HCT116 (cell line): ENCODE results near the gene ELOF1. TPM values are rescaled to one million over a fixed set of nuclear protein-coding genes. Genes with fewer than 3 reads are reported as not detected.

Experiments used
- ATAC-seq: fragments of 200-7000 bp; cut with Tn5 transposase; 2 replicates; pipeline ENCODE4 v1.9.1; 2020; ENCODE audit warnings: mild to moderate bottlenecking, moderate library complexity
- BruUV-seq: library from RNA; stranded (reverse); fragments of 400-500 nt; replicated peaks from 2 replicates; lab custom pipeline; 2021; lab: Mats Ljungman, UMichigan
- CTCF ChIA-PET: fragments of 300-600 bp; sonication (Branson Sonifier 250); formaldehyde crosslinking; loops from one replicate; lab custom pipeline; 2021; ENCODE audit warnings: antibody characterized with exemption; lab: Charles Lee
- POLR2A ChIA-PET: fragments of 300-600, 350-600 bp; sonication (Branson Sonifier 250); formaldehyde crosslinking; loops from one replicate; lab custom pipeline; 2021; ENCODE audit warnings: antibody characterized with exemption; lab: Charles Lee
- RAD21 ChIA-PET, 2 experiments: fragments of 300-600 bp; sonication (Branson Sonifier 250); formaldehyde crosslinking; loops; one replicate each; lab custom pipeline; 2023; ENCODE audit warnings: low total read pairs in 2 of 2; ENCODE audit not compliant: uncharacterized antibody in 2 of 2, unreplicated experiment in 2 of 2, low non-redundant PET in 1 of 2; lab: Charles Lee
- DNase-seq: peaks from one replicate; pipeline ENCODE4 v3.0.0-alpha.2; 2010; ENCODE audit warnings: low read depth, low spot score
- H2AFZ ChIP-seq: fragments of 200-600 bp; shearing (Covaris generic), sonication (generic); 2 replicates; pipeline ENCODE4 v1.6.1; 2017; ENCODE audit warnings: low read depth, mixed run types, mixed read lengths, antibody characterized with exemption, low read length; ENCODE audit not compliant: poor library complexity, severe bottlenecking
- H3K27ac ChIP-seq: 2 replicates; pipeline ENCODE4 v1.5.1; 2012; ENCODE audit warnings: low read depth, low read length
- H3K27me3 ChIP-seq: fragments of 200-600 bp; sonication (generic); 2 replicates; pipeline ENCODE4 v1.6.1; 2016; ENCODE audit warnings: mixed run types, low read length, mixed read lengths; ENCODE audit not compliant: insufficient read depth
- H3K36me3 ChIP-seq, 2 experiments: fragments of 200-500 bp in 1 of 2; fragments of 200-600 bp in 1 of 2; sonication (Bioruptor generic) in 1 of 2; sonication (generic) in 1 of 2; 2 replicates each; pipeline versions ENCODE4 v1.5.1 to v1.6.1; 2014 to 2016; ENCODE audit warnings: low read length in 2 of 2, inconsistent platforms in 1 of 2, mixed read lengths in 1 of 2, mixed run types in 1 of 2; ENCODE audit not compliant: insufficient read depth in 2 of 2, control insufficient read depth in 1 of 2
- H3K4me1 ChIP-seq, 2 experiments: fragments of 200-600 bp in 1 of 2; sonication (generic) in 1 of 2; 2 replicates each; pipeline versions ENCODE4 v1.5.1 to v1.6.1; 2012 to 2017; ENCODE audit warnings: low read length in 2 of 2, inconsistent platforms in 1 of 2, mild to moderate bottlenecking in 1 of 2, mixed read lengths in 1 of 2, mixed run types in 1 of 2, moderate library complexity in 1 of 2; ENCODE audit not compliant: insufficient read depth in 2 of 2, control insufficient read depth in 1 of 2
- H3K4me2 ChIP-seq: fragments of 200-600 bp; sonication (generic); 2 replicates; pipeline ENCODE4 v1.6.1; 2017; ENCODE audit warnings: mixed run types, low read length, mixed read lengths
- H3K4me3 ChIP-seq, 2 experiments: fragments of 200-600 bp in 1 of 2; sonication (generic) in 1 of 2; replicated peaks in 1 of 2; 2 replicates each; pipeline ENCODE4 v1.5.1; 2011 to 2016; ENCODE audit warnings: low read length in 2 of 2, control low read depth in 1 of 2, low read depth in 1 of 2, mild to moderate bottlenecking in 1 of 2, mixed read lengths in 1 of 2, mixed run types in 1 of 2
- H3K79me2 ChIP-seq: fragments of 200-600 bp; sonication (generic); 2 replicates; pipeline ENCODE4 v1.6.1; 2017; ENCODE audit warnings: mild to moderate bottlenecking, mixed run types, low read length, moderate library complexity, mixed read lengths; ENCODE audit not compliant: insufficient read depth
- H3K9ac ChIP-seq: fragments of 200-600 bp; sonication (generic); 2 replicates; pipeline ENCODE4 v1.6.1; 2016; ENCODE audit warnings: low read length, mixed read lengths
- H3K9me2 ChIP-seq: fragments of 200-600 bp; sonication (generic), shearing (Covaris generic); 2 replicates; pipeline ENCODE4 v1.6.1; 2017; ENCODE audit warnings: mixed run types, mild to moderate bottlenecking, moderate library complexity; ENCODE audit not compliant: insufficient read depth
- H3K9me3 ChIP-seq, 2 experiments: fragments of 200-500 bp in 1 of 2; fragments of 200-600 bp in 1 of 2; sonication (Bioruptor generic) in 1 of 2; sonication (generic) in 1 of 2; 2 replicates each; pipeline ENCODE4 v1.6.1; 2014 to 2017; ENCODE audit warnings: low read length in 2 of 2, mixed read lengths in 2 of 2, inconsistent platforms in 1 of 2, low read depth in 1 of 2, mild to moderate bottlenecking in 1 of 2, mixed run types in 1 of 2, moderate library complexity in 1 of 2; ENCODE audit not compliant: control insufficient read depth in 1 of 2, insufficient read depth in 1 of 2
- H4K20me1 ChIP-seq: fragments of 200-600 bp; sonication (generic), shearing (Covaris generic); 2 replicates; pipeline ENCODE4 v1.6.1; 2017; ENCODE audit warnings: mixed run types, mild to moderate bottlenecking, moderate library complexity; ENCODE audit not compliant: insufficient read depth
- CEBPB ChIP-seq: IDR thresholded peaks from 2 replicates; pipeline ENCODE4 v1.6.1; 2012; ENCODE audit warnings: low read depth
- CTCF ChIP-seq, 3 experiments: fragments of 200-600 bp in 1 of 3; sonication (generic) in 1 of 3; IDR thresholded peaks in 2 of 3; conservative IDR thresholded peaks in 1 of 3; 2 replicates each; pipeline ENCODE4 v1.5.1; 2012 to 2017; ENCODE audit warnings: low read depth in 2 of 3, low read length in 2 of 3, antibody characterized with exemption in 1 of 3, borderline replicate concordance in 1 of 3, control low read depth in 1 of 3, mild to moderate bottlenecking in 1 of 3, mixed read lengths in 1 of 3, mixed run types in 1 of 3, moderate library complexity in 1 of 3; ENCODE audit not compliant: insufficient read depth in 1 of 3
- EZH2 ChIP-seq: fragments of 200-600 bp; sonication (generic); IDR thresholded peaks from 2 replicates; pipeline ENCODE4 v1.6.1; 2017; ENCODE audit warnings: antibody characterized with exemption, mixed run types
- JUND ChIP-seq: IDR thresholded peaks from 2 replicates; pipeline ENCODE4 v1.6.1; 2012
- MAX ChIP-seq: IDR thresholded peaks from 2 replicates; pipeline ENCODE4 v1.6.1; 2012
- RAD21 ChIP-seq: IDR thresholded peaks from 2 replicates; pipeline ENCODE4 v1.6.1; 2012; ENCODE audit warnings: low read depth, mild to moderate bottlenecking
- REST ChIP-seq: IDR thresholded peaks from 2 replicates; pipeline ENCODE4 v1.6.1; 2012; ENCODE audit warnings: low read depth
- ZFX ChIP-seq: fragments of 450-650 bp; IDR thresholded peaks from 2 replicates; pipeline ENCODE4 v1.6.1; 2017
- intact Hi-C: fragments of 100-400 bp; cut with micrococcal nuclease; formaldehyde crosslinking; loops from 2 replicates; pipeline ENCODE4 v1.10.0; 2022
- total RNA-seq: library from RNA; stranded (reverse); gene quantifications from one replicate; pipeline ENCODE4 v1.2.1, GENCODE V29; 2021; ENCODE audit not compliant: unreplicated experiment

ELOF1 gene
- total RNA-seq, 1 experiment from 2014 or later, result 74.5 TPM

GRCh38 chr19:11552666-11553372, 6.2 kb downstream of the ELOF1 start (continued):
- TF ChIP-seq REST, result no peak

GRCh38 chr19:11551603-11552235, 7.3 kb downstream of the ELOF1 start:
- POLR2A ChIA-PET, result no interaction called here
- H3K9me2 ChIP-seq, result no peaks in the 10 kb centered on the region
- RAD21 ChIA-PET, result no interaction called here
- H3K27me3 ChIP-seq, result no peaks in the 10 kb centered on the region
- no peak overlapping the region for H3K4me3 ChIP-seq
- H3K4me2 ChIP-seq, result no peak overlapping the region
- peaks cover 23% of the 10 kb centered on the region for H3K79me2 ChIP-seq
- DNase-seq (no peak), ATAC-seq (peak; percentile 83)
- no peak overlapping the region for H3K27ac ChIP-seq
- intact Hi-C loops, result no loop called here
- no peaks in the 10 kb centered on the region for H3K9me3 ChIP-seq
- H3K36me3 ChIP-seq, result peaks cover 11 to 17% of the 10 kb centered on the region in 2 experiments; a peak in 3 of 4 replicates
- H4K20me1 ChIP-seq, result no peaks in the 10 kb centered on the region
- H2AFZ ChIP-seq, result no peak overlapping the region
- no peak overlapping the region for H3K9ac ChIP-seq
- no TSS peak for BruUV-seq
- no peaks in the 10 kb centered on the region for H3K4me1 ChIP-seq
- TF ChIP-seq RAD21 (peak; percentile 61), EZH2 (no peak), CEBPB (no peak), MAX (no peak), ZFX (no peak), JUND (no peak), CTCF (IDR thresholded peaks at IDR 0.05 in 2 of 3, conservative IDR thresholded peaks at IDR 0.05 in 1 of 3; ENCODE audit: borderline replicate concordance in 1 of 3, insufficient read depth in 1 of 3, low read depth in 2 of 3, low read length in 2 of 3) (peak; percentile 39 to 63 (median 61); a peak in 5 of 6 replicates)
- CTCF ChIA-PET, result interaction anchor here (1.3 kb wide), 1 partner anchor 9 kb away, joined by 4 read pairs; no protein-coding TSS in a partner anchor
